ENCODE data around the gene GAS5. TPM values are rescaled to one million over a fixed set of nuclear protein-coding genes. Genes with fewer than 3 reads are reported as not detected.

Gene GAS5
- total RNA-seq, 1 experiment from 2014 or later = 112 TPM

DNA sequence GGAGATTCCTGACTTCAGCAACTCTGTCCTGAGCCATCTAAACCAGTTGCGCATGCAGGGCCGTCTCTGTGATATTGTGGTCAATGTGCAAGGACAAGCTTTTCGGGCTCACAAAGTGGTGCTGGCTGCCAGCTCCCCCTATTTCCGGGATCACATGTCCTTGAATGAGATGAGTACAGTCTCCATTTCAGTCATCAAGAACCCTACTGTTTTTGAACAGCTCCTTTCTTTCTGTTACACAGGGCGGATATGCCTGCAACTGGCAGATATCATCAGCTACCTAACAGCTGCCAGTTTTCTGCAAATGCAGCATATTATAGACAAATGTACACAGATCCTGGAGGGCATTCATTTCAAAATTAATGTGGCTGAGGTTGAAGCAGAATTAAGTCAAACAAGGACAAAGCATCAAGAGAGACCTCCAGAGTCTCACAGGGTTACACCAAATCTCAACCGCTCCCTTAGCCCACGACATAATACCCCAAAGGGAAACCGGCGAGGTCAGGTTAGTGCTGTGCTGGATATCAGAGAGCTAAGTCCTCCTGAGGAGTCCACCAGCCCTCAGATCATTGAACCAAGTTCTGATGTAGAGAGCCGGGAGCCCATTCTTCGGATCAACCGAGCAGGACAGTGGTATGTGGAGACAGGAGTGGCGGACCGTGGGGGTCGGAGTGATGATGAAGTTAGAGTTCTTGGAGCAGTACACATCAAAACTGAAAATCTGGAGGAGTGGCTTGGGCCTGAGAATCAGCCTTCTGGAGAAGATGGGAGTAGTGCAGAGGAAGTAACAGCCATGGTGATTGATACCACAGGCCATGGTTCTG is 2.7 kb upstream of the GAS5 start:
- DNase-seq (no peak), ATAC-seq (no peak)
- ChIA-PET POLR2A (ENCODE audit: unreplicated experiment) (no interaction called here), CTCF (no interaction called here)
- no peaks in the 10 kb centered on the region for H3K9me2 ChIP-seq (replicated peaks; ENCODE audit: low read length)
- H3K79me2 ChIP-seq (ENCODE audit: low read length) = peaks cover 23% of the 10 kb centered on the region
- H3K27ac ChIP-seq (ENCODE audit: low read length) = no peak overlapping the region
- peaks cover 9% of the 10 kb centered on the region for H3F3A ChIP-seq (ENCODE audit: low read length, unreplicated experiment)
- H3K4me3 ChIP-seq (ENCODE audit: low read length) = no peak overlapping the region
- TF ChIP-seq EZH2 (IDR thresholded peaks at IDR 0.05; ENCODE audit: low read length, unreplicated experiment) (no peak), EZH2phosphoT487 (IDR thresholded peaks at IDR 0.05; ENCODE audit: borderline replicate concordance, low read length) (no peak), CTCF (conservative IDR thresholded peaks at IDR 0.05; ENCODE audit: low read depth, low read length) (no peak)
- H3K36me3 ChIP-seq (ENCODE audit: low read depth, low read length) = peaks cover 22% of the 10 kb centered on the region
- H3K4me1 ChIP-seq (ENCODE audit: insufficient read depth, low read length) = peaks cover 9% of the 10 kb centered on the region
- BruUV-seq (replicated peaks) = no TSS peak
- H3K27me3 ChIP-seq (ENCODE audit: low read length) = no peaks in the 10 kb centered on the region
- H3K4me2 ChIP-seq (ENCODE audit: low read length) = 0 out of 2 replicates have a peak overlapping the region, but pooled peaks have one; percentile 97
- H2AFZ ChIP-seq (ENCODE audit: low read length) = no peak overlapping the region
- no peak overlapping the region for H3K9ac ChIP-seq (ENCODE audit: low read length)
- intact Hi-C loops (cut with micrococcal nuclease) = no loop called here
- no peaks in the 10 kb centered on the region for H3K9me3 ChIP-seq (ENCODE audit: low read length)
- peaks cover 18% of the 10 kb centered on the region for H4K20me1 ChIP-seq (ENCODE audit: low read length)

- Histone ChIP-seq H3K9me3 (ENCODE audit: low read length) (no peaks in the 10 kb centered on the region), H3K27ac (ENCODE audit: low read length) (peak overlapping the region; percentile 85), H3K79me2 (ENCODE audit: low read length) (peaks cover 29% of the 10 kb centered on the region), H3K9me2 (replicated peaks; ENCODE audit: low read length) (no peaks in the 10 kb centered on the region), H3K36me3 (ENCODE audit: low read depth, low read length) (peaks cover 36% of the 10 kb centered on the region), H4K20me1 (ENCODE audit: low read length) (peaks cover 33% of the 10 kb centered on the region), H2AFZ (ENCODE audit: low read length) (peak overlapping the region; percentile 84), H3F3A (ENCODE audit: low read length, unreplicated experiment) (peaks cover 24% of the 10 kb centered on the region), H3K27me3 (ENCODE audit: low read length) (no peaks in the 10 kb centered on the region), H3K4me2 (ENCODE audit: low read length) (peak overlapping the region; percentile 97), H3K4me1 (ENCODE audit: insufficient read depth, low read length) (peaks cover 19% of the 10 kb centered on the region), H3K4me3 (ENCODE audit: low read length) (peak overlapping the region; percentile 100), H3K9ac (ENCODE audit: low read length) (peak overlapping the region; percentile 99)
- ChIA-PET CTCF (no interaction called here), POLR2A (ENCODE audit: unreplicated experiment) (no interaction called here)
- BruUV-seq (replicated peaks) = TSS peak; percentile 62
- no peak; the same call in 1 of the 2 replicates for ATAC-seq
- TF ChIP-seq CTCF (conservative IDR thresholded peaks at IDR 0.05; ENCODE audit: low read depth, low read length) (no peak), EZH2 (IDR thresholded peaks at IDR 0.05; ENCODE audit: low read length, unreplicated experiment) (no peak), EZH2phosphoT487 (IDR thresholded peaks at IDR 0.05; ENCODE audit: borderline replicate concordance, low read length) (no peak)
- intact Hi-C loops (cut with micrococcal nuclease) = no loop called here
- DNase-seq = no peak
Measured at GRCh38 chr1:173869021-173869359, 1.2 kb upstream of the GAS5 start.

All from PC-3 (cell line).